Heart left ventricle (tissue), 13 donors: ENCODE data around the gene ACKR1.

Experiments used
- POLR2A ChIP-seq, 2 donors: fragments of 450-650 bp; IDR thresholded peaks; one replicate each; pipeline ENCODE4 v1.6.1; 2017; ENCODE audit warnings: antibody characterized with exemption in 2 of 2, mild to moderate bottlenecking in 2 of 2, moderate library complexity in 2 of 2
- TF ChIP-seq, protein P1 (sequence below), 12 donors: fragments of 200-600 bp; sonication (generic) in 4 of 12; IDR thresholded peaks; one replicate each; pipeline versions ENCODE4 v1.5.0 to v1.8.0; 2018 to 2022; ENCODE audit warnings: antibody characterized with exemption in 12 of 12, mild to moderate bottlenecking in 5 of 12
- donor health status: ischemic (EF 13 %, LVEDD 7.1; RV severe dilation, severe dysfunction).
- donor health status: DM: no; HTN: yes; CAD: no.
- donor health status: DM: no; HTN: no; CAD: no.
- donor health status: ischemic (EF 25% LVEDD 6.9; RV normal size, moderate dysfunction).
- donor health status: ischemic (EF 25% LVEDD 5.7; RV mildly dilated, moderate dysfunction).
- donor health status: ischemic (EF 35%, LVEDD 5.7; RV mildly dilated, moderate dysfunction).
- donor health status: nonischemic (EF 11% LVEDD 7.7; RV severe dilation, severe dysfunction).
- donor health status: DM: yes; HTN: yes; CAD: no.
- donor health status: PGD.
- donor health status: ischemic (EF 29% LVEDD 5.4; RV normal size, mild dysfunction).
- donor health status: nonischemic (EF 23%, LVEDD 6.1; RV moderate dilation, normal function).

DNA sequence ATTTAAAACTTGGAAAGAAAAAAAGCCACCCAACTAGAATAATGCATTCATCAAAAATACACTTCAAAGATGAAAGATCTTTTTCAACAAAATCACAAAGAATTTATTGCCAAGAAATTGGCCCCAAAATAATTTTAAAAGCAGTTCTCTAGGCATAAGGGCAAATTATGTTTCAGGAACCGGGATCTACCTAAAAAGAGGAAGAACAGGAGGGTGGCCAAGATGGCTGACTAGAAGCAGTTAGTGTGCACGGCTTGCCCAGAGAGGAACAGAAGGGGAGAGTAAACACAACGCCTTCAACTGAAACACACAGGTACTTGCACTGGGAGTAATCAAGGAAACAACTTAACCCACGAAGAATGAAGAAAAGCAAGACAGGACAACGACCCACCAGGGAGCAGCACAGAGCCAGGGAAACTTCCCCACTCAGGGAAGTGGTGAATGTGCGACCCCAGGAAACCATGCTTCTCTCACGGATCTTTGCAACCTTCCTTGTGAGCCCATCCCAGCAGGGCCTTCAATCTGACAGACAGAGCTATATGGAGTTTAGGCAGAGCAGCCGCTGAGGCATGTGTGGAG is 46.1 kb downstream of the ACKR1 start:
- TF ChIP-seq, protein P1, sequence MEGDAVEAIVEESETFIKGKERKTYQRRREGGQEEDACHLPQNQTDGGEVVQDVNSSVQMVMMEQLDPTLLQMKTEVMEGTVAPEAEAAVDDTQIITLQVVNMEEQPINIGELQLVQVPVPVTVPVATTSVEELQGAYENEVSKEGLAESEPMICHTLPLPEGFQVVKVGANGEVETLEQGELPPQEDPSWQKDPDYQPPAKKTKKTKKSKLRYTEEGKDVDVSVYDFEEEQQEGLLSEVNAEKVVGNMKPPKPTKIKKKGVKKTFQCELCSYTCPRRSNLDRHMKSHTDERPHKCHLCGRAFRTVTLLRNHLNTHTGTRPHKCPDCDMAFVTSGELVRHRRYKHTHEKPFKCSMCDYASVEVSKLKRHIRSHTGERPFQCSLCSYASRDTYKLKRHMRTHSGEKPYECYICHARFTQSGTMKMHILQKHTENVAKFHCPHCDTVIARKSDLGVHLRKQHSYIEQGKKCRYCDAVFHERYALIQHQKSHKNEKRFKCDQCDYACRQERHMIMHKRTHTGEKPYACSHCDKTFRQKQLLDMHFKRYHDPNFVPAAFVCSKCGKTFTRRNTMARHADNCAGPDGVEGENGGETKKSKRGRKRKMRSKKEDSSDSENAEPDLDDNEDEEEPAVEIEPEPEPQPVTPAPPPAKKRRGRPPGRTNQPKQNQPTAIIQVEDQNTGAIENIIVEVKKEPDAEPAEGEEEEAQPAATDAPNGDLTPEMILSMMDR (IDR thresholded peaks at IDR 0.05), result no peak
- TF ChIP-seq POLR2A (IDR thresholded peaks at IDR 0.05), result no peak
